ENCODE measurements around the gene NDUFAF3. TPM values are rescaled to one million over a fixed set of nuclear protein-coding genes. Genes with fewer than 3 reads are reported as not detected.

The NDUFAF3 gene, protein sequence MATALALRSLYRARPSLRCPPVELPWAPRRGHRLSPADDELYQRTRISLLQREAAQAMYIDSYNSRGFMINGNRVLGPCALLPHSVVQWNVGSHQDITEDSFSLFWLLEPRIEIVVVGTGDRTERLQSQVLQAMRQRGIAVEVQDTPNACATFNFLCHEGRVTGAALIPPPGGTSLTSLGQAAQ
- 85.3 TPM for polyA plus RNA-seq (2013, experiment 1 of 2; ENCODE audit: insufficient read length)
- polyA plus RNA-seq (2013, experiment 2 of 2; ENCODE audit: insufficient read length): 82.3 TPM

DNA sequence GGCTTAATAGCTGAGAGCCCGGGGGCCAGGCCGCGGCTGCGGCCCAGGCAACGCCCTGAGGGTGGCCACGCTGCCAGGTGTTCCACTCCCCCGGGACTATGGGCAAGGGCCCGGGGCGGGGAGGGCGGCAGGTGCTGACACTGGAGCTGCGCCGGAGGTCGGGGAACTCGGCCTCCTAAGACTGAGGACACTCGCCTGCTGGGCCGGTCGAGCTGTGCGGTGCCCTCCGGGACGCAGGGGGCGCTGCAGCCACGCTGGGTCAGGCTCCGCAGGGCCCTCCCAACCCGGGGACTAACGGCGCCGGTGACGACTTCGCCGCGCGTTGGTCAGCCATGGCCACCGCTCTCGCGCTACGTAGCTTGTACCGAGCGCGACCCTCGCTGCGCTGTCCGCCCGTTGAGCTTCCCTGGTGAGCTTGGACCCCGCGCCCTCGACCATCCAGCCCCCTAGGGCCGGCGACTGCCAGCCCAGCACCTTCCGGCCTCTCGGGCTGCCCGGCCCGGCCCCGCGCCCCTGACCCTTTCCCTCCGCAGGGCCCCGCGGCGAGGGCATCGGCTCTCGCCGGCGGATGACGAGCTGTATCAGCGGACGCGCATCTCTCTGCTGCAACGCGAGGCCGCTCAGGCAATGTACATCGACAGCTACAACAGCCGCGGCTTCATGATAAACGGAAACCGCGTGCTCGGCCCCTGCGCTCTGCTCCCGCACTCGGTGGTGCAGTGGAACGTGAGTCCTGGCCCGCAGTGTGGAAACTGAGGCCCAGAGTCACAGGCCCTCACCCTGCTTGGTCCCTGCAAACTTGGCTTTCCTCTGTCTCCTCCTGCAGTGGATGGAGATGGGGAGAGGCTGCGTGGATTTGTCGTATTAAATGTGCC is at the start of gene NDUFAF3:
TSS of gene NDUFAF3 (plus strand) at position 309 of the 875 bp plus-strand sequence. CDS start at position 333, 24 bp downstream.
- peak; percentile 91 for DNase-seq

DNA sequence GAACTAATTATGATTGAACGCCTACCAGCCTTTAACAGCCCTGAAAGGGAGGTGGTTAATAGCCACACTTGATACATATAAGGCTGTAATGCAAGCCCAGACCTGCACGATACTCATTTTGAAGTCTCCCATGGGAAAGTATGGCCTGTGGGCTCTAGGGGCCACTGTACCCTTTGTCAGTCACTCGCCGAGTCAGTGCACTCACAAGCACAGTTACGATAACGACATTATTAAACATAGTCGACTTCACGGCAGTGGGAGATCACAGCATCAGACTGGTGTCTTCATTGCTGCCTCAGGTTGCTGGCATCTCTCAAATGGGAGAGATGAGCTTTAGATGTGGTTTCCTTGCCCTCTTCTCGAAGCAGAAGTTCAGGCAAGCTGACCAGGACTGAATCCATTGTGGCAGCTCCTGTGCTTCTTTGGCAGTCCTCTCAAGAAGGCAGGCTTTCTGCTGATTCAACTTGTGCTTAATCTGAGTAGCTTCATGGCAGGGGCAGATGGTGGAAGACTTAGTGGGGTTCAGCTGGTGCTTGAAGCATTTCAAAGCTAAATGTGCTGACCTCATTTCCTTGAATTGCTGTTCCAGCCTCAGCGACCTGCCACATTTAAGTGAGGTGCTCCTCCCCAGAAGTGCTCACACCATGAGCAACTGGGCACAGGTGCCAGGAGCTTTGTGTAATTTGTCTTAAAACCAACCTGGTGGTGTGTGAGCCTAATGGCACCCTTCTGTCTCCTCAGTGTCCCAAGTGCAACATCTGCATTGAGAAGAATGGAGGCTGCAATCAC is 47.7 kb upstream of the NDUFAF3 start:
- no peak for DNase-seq

DNA sequence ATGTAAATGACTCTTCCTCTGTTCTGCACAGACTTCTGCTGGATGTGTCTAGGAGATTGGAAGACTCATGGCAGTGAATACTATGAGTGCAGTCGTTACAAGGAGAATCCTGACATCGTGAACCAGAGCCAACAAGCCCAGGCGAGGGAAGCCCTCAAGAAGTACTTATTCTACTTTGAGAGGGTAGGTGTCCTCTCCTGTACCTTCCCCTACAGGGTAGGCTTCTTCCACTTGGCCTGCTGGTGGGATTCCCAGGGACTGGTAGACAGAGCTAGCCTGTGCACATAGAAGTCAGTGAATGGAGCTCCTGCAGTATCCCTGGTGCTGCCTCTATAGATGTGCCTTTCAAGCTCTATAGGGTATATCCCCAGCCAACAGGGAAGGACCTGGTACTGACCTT is 42.5 kb upstream of the NDUFAF3 start:
- DNase-seq: no peak

DNA sequence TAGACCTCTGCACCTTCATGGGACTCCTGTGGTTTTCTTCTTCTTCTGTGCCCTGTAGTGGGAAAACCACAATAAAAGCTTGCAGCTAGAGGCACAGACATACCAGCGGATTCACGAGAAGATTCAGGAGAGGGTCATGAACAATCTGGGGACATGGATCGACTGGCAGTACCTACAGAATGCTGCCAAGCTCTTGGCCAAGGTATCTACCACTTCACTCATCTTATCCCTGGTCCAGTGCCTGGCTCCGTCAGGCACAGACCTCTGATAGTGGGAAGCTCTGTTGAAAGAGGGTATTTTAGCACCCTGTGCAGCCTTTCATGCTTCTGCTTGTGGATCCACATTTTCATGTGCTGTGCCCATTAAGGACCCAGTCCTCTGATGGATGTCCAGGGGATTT is 41.6 kb upstream of the NDUFAF3 start:
- no peak for DNase-seq

DNA sequence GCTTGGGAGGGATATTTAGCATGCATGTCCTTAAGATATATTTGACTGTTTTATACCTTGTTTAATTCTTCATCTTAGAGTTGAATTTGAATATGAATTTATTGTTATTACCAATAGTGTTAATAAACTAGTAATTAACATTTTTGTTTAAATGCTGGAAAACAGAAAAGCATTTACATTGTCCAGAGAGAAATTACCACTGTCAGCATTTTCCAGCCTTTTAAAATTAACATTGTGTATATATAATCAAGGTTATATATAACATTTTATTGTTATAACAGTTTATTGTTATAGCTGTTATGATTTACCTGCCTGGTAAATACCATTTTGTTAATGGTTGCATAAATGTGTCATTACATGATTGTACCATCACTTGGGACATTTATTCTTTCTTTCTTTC is 39.9 kb upstream of the NDUFAF3 start:
- no peak for DNase-seq

DNA sequence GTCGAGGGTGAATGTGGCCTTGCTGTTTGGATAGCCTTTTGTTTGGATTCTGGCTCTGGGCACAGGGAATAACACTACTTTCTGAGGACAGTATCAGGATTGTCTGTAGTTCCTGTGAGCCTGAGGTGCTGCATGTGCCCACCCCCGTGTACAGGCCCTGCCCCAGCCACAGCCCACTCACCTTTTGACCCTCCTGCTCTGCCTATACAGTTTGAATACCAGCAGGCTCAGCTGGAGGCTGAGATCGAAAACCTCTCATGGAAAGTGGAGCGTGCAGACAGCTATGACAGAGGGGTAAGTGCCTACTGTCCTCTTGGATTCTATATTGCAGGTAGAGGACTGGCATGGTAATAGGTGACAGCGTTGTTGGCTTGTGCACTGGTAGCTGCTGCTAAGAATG is 39.2 kb upstream of the NDUFAF3 start:
- DNase-seq: no peak

DNA sequence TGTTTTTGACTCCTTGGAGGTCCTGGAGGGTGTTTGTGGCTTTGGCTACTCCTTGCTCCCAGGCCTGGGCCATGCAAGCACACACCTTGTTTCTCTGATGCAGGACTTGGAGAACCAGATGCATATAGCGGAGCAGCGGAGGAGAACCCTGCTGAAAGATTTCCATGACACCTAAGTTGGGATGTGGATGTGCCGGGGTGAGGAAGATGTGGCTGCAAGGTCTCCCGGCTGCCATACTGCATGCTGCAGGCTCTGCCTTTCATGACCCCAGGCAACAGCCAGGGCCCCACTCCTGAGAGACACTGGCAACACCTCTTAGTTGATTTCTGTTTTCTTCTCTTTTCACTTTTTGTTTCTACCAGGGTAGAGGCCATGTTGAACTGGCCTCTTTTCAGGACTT is 38.8 kb upstream of the NDUFAF3 start:
- no peak for DNase-seq

DNA sequence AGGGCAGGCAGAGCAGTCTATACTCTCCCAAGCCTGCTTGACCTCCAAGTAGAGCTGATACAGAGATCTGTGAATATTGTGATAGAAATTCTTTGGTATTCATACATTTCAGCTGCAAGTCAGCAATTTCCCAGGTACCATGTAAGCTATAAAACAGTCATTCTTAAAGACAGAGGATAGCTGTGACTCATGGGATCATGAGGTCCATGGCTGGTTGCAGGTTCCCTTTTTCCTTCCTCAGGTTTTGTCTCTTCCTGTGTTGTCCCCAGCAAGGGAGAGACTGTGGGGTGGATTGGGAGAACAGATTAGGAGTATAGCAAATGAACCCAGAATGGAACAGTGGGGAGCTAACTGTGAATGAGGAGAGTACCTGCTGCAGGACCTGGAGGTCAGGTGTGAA is 37.3 kb upstream of the NDUFAF3 start:
- DNase-seq: no peak

DNA sequence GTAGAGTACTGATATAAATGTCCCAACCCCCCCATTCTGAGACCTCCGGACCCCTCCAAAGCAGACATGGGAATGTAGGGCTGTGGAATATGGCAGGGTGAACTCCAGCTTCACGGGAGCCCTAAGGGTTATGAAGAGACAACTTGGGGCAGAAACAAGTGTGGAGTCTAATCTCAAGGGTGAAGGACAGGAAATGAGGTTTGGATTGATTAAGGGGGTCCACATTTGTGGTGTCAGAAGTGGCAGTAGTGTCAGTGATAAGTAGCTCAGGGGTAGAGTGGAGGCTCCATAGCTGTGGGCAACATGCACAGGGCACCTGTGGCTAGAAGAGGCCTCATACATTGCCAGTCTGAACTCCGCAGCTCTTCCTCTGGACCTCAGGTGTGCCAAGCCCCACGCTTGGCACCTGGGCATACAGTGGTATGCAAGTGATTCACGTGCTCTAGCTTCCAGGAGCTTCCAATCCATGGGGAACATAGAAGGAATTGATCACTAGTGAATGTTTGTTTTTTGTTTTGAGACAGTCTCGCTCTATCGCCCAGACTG is 36.0 kb upstream of the NDUFAF3 start:
- DNase-seq: no peak

DNA sequence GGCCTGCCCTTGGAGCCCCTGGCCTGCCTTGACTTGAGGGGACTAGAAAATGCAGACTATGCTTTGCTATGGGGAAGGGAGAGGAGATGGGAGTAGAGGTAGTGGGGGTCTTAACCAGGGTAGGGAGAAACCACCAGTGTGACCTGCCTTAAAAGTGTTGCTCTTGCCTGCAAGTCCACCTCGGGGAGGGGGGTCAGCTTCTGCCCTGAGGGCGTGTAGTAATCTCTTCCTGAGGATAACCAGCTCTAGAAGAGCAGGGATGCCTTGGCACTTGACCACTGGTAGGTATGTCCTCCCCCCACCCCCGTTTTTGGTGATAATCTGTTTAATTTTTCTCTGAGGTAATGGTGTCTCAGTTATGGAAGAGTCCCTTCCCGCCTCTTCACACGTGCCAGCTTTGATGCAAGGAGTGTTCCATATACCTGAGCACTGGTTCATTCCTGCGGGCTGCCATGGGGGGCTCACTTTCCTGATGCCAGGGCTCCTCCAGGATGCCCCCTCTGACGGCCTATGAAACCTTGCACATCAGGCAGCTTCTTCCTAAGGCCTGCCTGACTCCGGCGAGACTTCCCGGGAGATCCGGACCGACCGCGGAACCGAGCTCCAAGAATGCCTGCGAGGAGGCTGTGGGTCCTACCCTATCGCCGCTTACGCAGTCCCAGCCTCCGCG is 32.7 kb upstream of the NDUFAF3 start:
- no peak for DNase-seq

DNA sequence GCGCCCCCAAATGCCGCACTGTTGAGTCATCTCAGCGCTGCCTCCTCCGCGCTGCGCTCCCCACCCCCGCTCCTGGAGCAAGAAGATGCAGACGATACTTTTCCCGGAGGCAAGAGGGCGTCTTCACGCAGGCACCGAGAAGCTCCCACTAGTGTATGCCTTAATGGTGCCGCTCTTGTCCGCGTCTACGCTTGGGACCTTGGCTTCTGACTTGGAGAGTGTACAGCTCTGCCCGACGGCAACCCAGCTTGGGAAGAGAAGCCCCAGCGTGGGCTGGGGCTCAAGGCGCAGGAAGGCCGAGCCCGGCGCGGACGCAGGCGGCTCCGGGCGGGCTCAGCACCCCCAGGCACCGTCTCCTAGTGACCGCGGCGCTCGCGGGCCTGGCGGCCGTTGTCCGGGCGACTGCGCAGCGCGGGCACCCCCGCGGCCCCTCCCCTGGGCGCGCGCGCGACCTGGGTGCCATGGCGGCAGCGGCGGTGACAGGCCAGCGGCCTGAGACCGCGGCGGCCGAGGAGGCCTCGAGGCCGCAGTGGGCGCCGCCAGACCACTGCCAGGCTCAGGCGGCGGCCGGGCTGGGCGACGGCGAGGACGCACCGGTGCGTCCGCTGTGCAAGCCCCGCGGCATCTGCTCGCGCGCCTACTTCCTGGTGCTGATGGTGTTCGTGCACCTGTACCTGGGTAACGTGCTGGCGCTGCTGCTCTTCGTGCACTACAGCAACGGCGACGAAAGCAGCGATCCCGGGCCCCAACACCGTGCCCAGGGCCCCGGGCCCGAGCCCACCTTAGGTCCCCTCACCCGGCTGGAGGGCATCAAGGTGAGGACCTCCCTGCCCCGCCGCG is 31.9 kb upstream of the NDUFAF3 start, which contains the start of gene P4HTM:
TSS of gene P4HTM (plus strand) at position 446 of the 840 bp plus-strand sequence. CDS start at position 462, 16 bp downstream.
- peak; percentile 93 for DNase-seq

DNA sequence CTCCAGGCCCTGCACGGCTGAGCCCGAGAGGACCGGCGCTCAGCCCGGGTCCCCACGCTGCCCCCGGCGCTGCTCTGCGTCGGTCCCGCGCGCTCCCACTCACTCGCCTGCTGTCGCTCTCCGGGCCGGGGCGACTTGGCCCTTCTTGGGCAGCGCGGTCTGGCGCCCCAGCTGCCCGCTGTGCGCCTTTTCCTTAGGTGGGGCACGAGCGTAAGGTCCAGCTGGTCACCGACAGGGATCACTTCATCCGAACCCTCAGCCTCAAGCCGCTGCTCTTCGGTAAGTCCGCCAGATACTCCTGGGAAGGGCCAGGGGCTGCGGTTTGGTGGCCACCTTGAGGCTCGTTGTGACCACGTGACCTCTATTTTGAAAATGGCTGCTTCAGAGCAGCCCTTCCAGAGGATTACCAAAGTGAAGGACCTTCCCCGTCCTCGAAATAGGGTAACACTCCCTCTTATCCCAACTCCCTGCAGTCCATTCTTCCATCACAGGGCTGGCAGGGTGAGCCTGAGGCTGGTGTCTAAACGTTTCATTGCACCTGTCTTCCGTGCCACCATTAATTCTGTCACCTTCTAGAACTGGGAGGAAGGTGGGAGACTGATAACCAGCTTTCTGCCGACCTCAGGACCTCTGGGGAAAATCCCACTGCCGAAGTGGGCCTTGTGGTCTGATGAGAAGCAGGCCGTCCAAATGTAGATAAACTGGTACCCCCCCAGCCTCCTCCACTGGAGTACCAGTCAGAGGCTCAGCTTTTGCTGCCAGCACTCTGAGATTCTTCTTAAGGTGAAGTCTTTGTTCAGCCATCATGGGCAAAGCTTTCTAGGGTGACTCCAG is 31.1 kb upstream of the NDUFAF3 start:
- peak; percentile 18 for DNase-seq

DNA sequence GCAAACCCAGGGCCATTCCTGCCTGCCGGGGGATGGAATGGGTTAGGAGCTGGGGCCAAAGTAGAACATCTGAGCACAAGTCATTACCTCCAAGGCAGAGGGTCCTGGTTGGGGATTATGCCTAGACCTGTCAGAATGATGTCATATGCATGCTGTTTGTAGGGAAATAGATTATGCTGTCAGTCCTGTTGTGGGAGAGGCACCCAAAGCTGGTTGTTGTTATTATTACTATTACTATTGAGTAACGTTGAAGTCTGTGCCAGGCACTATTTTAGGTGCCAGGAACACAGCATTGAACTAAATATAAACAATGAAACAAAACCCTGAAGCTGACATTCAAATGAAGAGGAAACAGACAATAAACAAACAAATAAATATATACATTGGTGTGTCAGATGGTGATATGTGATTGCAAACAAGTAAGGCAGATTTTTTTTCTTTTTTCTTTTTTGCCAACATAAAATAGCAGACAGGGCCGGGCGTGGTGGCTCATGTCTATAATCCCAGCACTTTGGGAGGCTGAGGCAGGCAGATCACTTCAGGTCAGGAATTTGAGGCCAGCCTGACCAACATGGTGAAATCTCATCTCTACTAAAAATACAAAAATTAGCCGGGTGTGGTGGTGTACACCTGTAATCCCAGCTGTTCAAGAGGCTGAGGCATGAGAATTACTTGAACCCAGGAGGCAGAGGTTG is 29.9 kb upstream of the NDUFAF3 start:
- DNase-seq: no peak

DNA sequence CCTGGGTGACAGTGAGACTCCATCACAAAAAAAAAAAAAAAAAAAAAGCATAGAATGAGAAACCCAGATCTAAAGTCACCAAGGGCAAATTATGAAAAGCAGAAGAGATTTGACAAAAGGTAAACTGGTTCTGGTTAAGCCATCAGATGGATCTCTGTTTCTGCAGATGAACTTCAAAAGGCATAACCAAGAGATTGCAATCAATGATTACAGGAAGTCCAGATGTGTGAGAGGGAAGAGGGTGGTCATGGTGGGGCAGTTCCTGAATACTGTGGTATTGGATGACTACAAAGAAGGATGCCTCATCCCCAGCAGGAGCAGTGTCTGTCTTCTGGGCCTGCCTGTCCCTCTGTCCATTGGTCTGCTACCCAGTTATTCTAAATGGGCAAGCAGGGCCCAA is 28.1 kb upstream of the NDUFAF3 start:
- no peak for DNase-seq

DNA sequence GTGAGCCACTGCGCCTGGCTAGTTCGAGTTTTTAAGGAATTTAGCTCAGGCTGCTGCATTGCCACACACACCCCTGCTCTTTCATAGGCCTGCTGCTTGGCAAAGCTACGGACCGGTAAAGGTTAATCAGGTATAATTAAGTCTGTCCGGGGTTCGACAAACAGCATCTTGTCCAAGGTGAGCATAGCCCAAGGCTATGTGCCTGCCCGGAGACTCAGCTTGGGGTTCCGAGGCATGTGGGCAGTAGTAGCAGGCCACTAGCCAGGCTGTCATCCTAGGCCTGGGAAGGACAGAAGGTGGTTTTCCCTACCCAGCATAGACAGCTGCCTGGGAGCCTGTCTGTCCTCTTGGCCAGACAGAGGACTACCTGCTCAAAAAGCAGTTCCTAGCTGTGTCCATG is 25.3 kb upstream of the NDUFAF3 start:
- DNase-seq: no peak

DNA sequence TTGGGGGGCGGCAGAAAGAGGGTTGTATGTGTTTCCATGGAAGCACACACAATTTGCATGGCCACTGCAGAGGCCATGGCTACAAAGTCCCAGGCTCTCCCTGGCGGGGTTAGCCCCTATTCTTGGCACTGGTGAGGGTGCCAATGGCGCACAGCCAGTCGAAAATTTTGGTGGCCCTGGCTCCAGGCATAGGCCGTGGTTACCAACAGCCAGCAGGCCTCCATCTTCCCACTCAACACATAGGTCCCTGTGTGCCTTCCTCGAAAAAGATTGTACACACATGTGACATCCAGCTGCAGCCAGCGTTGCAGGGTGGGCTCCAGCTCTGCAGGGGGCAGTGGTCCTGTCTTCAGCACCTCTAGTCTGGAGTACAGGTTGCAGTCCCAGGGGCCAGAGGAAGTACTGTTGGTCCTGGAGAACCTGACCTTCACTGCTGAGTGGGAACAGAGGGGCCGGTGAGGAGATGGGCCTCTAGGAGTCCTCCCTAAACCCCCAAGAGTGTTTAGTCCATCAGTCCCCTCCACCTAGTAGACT is 24.8 kb upstream of the NDUFAF3 start:
- DNase-seq: no peak

DNA sequence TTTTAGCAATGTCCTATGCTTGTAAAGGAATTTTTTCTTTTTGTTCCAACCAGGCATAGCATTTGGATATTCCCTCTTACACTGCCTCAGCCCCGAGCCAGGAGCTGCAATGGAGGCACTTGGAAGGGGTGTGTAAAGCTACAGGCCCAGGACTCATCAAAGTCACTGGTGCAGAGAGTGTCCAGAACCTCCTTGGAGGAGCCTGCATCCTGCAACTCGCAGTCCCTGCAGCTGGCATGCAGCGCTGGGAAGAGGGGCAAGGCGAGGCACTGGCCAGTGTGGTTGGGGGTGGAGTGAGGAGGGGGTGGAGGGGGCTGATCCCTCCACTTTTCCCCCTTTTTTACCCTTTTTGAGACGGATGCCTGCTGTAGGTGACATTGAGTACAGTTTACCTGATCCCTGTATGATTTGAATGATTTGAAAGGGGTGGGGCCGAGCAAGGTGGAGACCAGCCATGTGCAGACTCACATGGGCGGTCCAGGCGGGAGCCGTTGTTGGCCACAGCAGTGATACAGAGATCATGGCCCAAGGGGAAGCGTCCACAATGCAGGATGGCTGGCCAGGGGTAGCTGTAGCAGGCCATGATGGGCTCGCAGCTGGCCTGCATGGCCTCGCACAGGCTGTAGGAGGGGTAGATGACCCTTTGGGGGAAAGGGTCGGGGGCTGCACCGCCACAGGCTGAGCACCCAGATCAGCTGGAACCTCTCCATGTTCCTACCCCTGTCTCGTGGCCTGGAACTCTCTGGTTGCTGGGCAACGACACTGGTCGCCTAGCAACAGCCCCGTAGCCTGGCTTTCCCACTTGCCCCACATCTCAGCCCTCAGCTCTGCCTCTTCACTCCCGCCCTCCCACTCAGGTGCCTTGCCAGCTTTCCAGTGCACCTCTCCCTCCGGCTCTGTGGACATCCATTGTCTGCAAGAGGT is 23.9 kb upstream of the NDUFAF3 start:
- no peak for DNase-seq
